GM12878 (cell line): Measurements from ENCODE around the gene MITF. TPM values are rescaled to one million over a fixed set of nuclear protein-coding genes. Genes with fewer than 3 reads are reported as not detected.

Source experiments
- ATAC-seq: fragments of 200-7000 bp; cut with Tn5 transposase; 3 replicates; pipeline ENCODE4 v1.9.1; 2020; ENCODE audit warnings: mild to moderate bottlenecking, moderate library complexity
- BruUV-seq: library from RNA; stranded (reverse); fragments of 400-500 nt; replicated peaks from 2 replicates; lab custom pipeline; 2021; lab: Mats Ljungman, UMichigan
- CTCF ChIA-PET: fragments of 300-600 bp; sonication (Branson Sonifier 250); formaldehyde crosslinking; extraction: SDS; loops from one replicate; lab custom pipeline; 2021; ENCODE audit warnings: inconsistent platforms; lab: Yijun Ruan, JAX
- POLR2A ChIA-PET: fragments of 350-600 bp; formaldehyde crosslinking; extraction: SDS; loops from one replicate; lab custom pipeline; 2021; ENCODE audit warnings: inconsistent platforms; lab: Charles Lee
- RAD21 ChIA-PET: fragments of 300-600 bp; sonication (Branson Sonifier 250); formaldehyde crosslinking; loops from one replicate; lab custom pipeline; 2023; ENCODE audit warnings: antibody characterized with exemption; ENCODE audit not compliant: unreplicated experiment; lab: Charles Lee
- SMC1A ChIA-PET: fragments of 300-600 bp; sonication (Branson Sonifier 250); formaldehyde crosslinking; loops from one replicate; lab custom pipeline; 2023; ENCODE audit not compliant: unreplicated experiment, uncharacterized antibody; lab: Charles Lee
- DNase-seq: peaks from one replicate; pipeline ENCODE4 v3.0.0-alpha.2; 2011; ENCODE audit warnings: low read depth, low spot score
- FAIRE-seq: peaks from 3 replicates; lab custom pipeline; 2011; peaks lifted over from hg19 to GRCh38; lab: Jason Lieb, UNC
- H2AFZ ChIP-seq: 2 replicates; pipeline ENCODE4 v1.6.0; 2011; ENCODE audit warnings: low read depth, low read length, control low read depth; ENCODE audit not compliant: control insufficient read depth
- H3K27ac ChIP-seq: 2 replicates; pipeline ENCODE4 v1.5.1; 2011; ENCODE audit warnings: control low read depth; ENCODE audit not compliant: control insufficient read depth, insufficient read depth
- H3K27me3 ChIP-seq, 2 experiments: replicated peaks in 1 of 2; 2 replicates each; pipeline versions ENCODE4 v1.6.0 to v1.6.1; 2011; ENCODE audit warnings: low read length in 1 of 2; ENCODE audit not compliant: control insufficient read depth in 2 of 2, insufficient read depth in 2 of 2
- H3K36me3 ChIP-seq, 2 experiments: 2 replicates each; pipeline ENCODE4 v1.5.1; 2011; ENCODE audit warnings: low read length in 1 of 2; ENCODE audit not compliant: control insufficient read depth in 2 of 2, insufficient read depth in 2 of 2
- H3K4me1 ChIP-seq: 2 replicates; pipeline ENCODE4 v1.6.1; 2011; ENCODE audit warnings: mild to moderate bottlenecking, low read length, moderate library complexity, mixed read lengths; ENCODE audit not compliant: control insufficient read depth, insufficient read depth
- H3K4me2 ChIP-seq: 2 replicates; pipeline ENCODE4 v1.6.0; 2011; ENCODE audit warnings: control low read depth; ENCODE audit not compliant: control insufficient read depth, insufficient read depth
- H3K4me3 ChIP-seq: fragments of 200-600 bp; sonication (generic); 2 replicates; pipeline ENCODE4 v1.5.1; 2016
- H3K79me2 ChIP-seq: 2 replicates; pipeline ENCODE4 v1.6.0; 2011; ENCODE audit warnings: low read length; ENCODE audit not compliant: control insufficient read depth, insufficient read depth
- H3K9ac ChIP-seq: 2 replicates; pipeline ENCODE4 v1.8.0; 2011; ENCODE audit warnings: low read length, control low read depth, mixed read lengths; ENCODE audit not compliant: control insufficient read depth, insufficient read depth
- H3K9me3 ChIP-seq: replicated peaks from 3 replicates; pipeline ENCODE4 v1.5.1; 2011; ENCODE audit warnings: mild to moderate bottlenecking, low read length; ENCODE audit not compliant: control insufficient read depth, insufficient read depth
- H4K20me1 ChIP-seq: 2 replicates; pipeline ENCODE4 v1.6.0; 2011; ENCODE audit not compliant: control insufficient read depth, insufficient read depth
- BRCA1 ChIP-seq: IDR thresholded peaks from 2 replicates; pipeline ENCODE4 v1.6.1; 2011; ENCODE audit warnings: low read depth, low read length, improper control_type of control experiment
- CBX5 ChIP-seq: sonication (generic); IDR thresholded peaks from 2 replicates; pipeline ENCODE4 v1.6.1; 2016; ENCODE audit warnings: low read depth, moderate library complexity, mild to moderate bottlenecking, inconsistent platforms
- EP300 ChIP-seq, 2 experiments: fragments of 150-350 bp in 1 of 2; IDR thresholded peaks; 2 replicates each; pipeline ENCODE4 v1.6.1; 2011 to 2012; ENCODE audit warnings: low read depth in 2 of 2, low read length in 2 of 2, borderline replicate concordance in 1 of 2, improper control_type of control experiment in 1 of 2, inconsistent platforms in 1 of 2; ENCODE audit not compliant: control insufficient read depth in 1 of 2
- ETV6 ChIP-seq, 2 experiments: fragments of 450-650 bp in 1 of 2; IDR thresholded peaks in 1 of 2; conservative IDR thresholded peaks in 1 of 2; 2 replicates each; pipeline ENCODE4 v1.6.1; 2014; ENCODE audit warnings: antibody characterized with exemption in 1 of 2, borderline replicate concordance in 1 of 2, low read depth in 1 of 2, mild to moderate bottlenecking in 1 of 2, moderate library complexity in 1 of 2
- MXI1 ChIP-seq: fragments of 150-350 bp; IDR thresholded peaks from 2 replicates; pipeline ENCODE4 v1.6.1; 2011; ENCODE audit warnings: low read depth, mild to moderate bottlenecking, inconsistent platforms, low read length, improper control_type of control experiment
- PAX5 ChIP-seq: IDR thresholded peaks from 2 replicates; pipeline ENCODE4 v1.6.1; 2011; ENCODE audit warnings: low read depth, low read length, borderline replicate concordance
- SREBF2 ChIP-seq: IDR thresholded peaks from 2 replicates; pipeline ENCODE4 v1.6.1; 2012; ENCODE audit warnings: mild to moderate bottlenecking, low read length
- TCF7 ChIP-seq: IDR thresholded peaks from 2 replicates; pipeline ENCODE4 v1.6.1; 2014; ENCODE audit warnings: antibody characterized with exemption, borderline replicate concordance
- ZNF622 ChIP-seq: fragments of 450-650 bp; IDR thresholded peaks from 2 replicates; pipeline ENCODE4 v1.6.1; 2017; ENCODE audit warnings: mild to moderate bottlenecking, inconsistent platforms
- WGBS: methylation state at CpG from one replicate; pipeline ENCODE4 v1.1.6; 2016; ENCODE audit warnings: low lambda C conversion rate; ENCODE audit not compliant: insufficient replicate concordance, insufficient coverage; ENCODE audit errors: missing lambda C conversion rate; 5-methylcytosine and 5-hydroxymethylcytosine counted together
- in situ Hi-C: fragments of 300-500 bp; cut with MboI; formaldehyde crosslinking; loops from 9 replicates; pipeline ENCODE4 v1.14.3; 2018; ENCODE audit warnings: mixed read lengths
- intact Hi-C: fragments of 100-400 bp; cut with micrococcal nuclease; formaldehyde crosslinking; loops from one replicate; pipeline ENCODE4 v1.14.2; 2022; ENCODE audit not compliant: unreplicated experiment
- polyA plus RNA-seq, 11 experiments: library from polyadenylated mRNA; depleted of rRNA in 4 of 11; unstranded in 6 of 11; stranded (reverse) in 5 of 11; fragments of >200 nt; fragmentation: Nextera tagmentation in 4 of 11; fragmentation: Illumina TruSeq in 1 of 11; extraction: Ambion mirVana in 4 of 11; extraction: Trizol in 1 of 11; gene quantifications; 1 replicate in 1 of 11; 2 replicates in 10 of 11; pipeline versions ENCODE4 v1.2.1 to v1.2.3, GENCODE V29; 2011 to 2016; ENCODE audit warnings: inconsistent platforms in 2 of 11, missing spikeins in 2 of 11, low read depth in 1 of 11
- total RNA-seq, 4 experiments: library from RNA; depleted of rRNA in 3 of 4; stranded (reverse); fragments of >200 nt in 3 of 4; fragmentation: Illumina TruSeq in 1 of 4; extraction: Trizol in 1 of 4; gene quantifications; 2 replicates each; pipeline versions ENCODE4 v1.2.1 to v1.2.3, GENCODE V29; 2013 to 2021
- TF ChIP-seq, protein P1 (sequence below): fragments of 450-650 bp; IDR thresholded peaks from 2 replicates; pipeline ENCODE4 v1.6.1; 2017; ENCODE audit warnings: low read depth, mild to moderate bottlenecking, moderate library complexity

MITF gene
- total and polyA plus RNA-seq, 10 of the 15 experiments (the other 5 are each of a cell fraction or from before 2014, with no cell fraction given) = under 0.01 to 0.90 (median 0.06) TPM; not detected in 3

- Histone ChIP-seq H3K27ac (no peak overlapping the region), H3K79me2 (no peaks in the 10 kb centered on the region), H3K9ac (no peak overlapping the region), H3K36me3 (no peaks in the 10 kb centered on the region), H4K20me1 (no peaks in the 10 kb centered on the region), H3K4me3 (no peak overlapping the region), H3K4me1 (no peaks in the 10 kb centered on the region), H3K27me3 (no peaks in the 10 kb centered on the region; a peak in 1 of 4 replicates), H3K9me3 (no peaks in the 10 kb centered on the region), H2AFZ (no peak overlapping the region), H3K4me2 (no peak overlapping the region)
- ChIA-PET RAD21 (no interaction called here), CTCF (no interaction called here), SMC1A (no interaction called here), POLR2A (no interaction called here)
- in situ Hi-C loops = no loop called here
- intact Hi-C loops = no loop called here
- no TSS peak for BruUV-seq
- no peak for TF ChIP-seq ZNF622
- TF ChIP-seq, protein P1, sequence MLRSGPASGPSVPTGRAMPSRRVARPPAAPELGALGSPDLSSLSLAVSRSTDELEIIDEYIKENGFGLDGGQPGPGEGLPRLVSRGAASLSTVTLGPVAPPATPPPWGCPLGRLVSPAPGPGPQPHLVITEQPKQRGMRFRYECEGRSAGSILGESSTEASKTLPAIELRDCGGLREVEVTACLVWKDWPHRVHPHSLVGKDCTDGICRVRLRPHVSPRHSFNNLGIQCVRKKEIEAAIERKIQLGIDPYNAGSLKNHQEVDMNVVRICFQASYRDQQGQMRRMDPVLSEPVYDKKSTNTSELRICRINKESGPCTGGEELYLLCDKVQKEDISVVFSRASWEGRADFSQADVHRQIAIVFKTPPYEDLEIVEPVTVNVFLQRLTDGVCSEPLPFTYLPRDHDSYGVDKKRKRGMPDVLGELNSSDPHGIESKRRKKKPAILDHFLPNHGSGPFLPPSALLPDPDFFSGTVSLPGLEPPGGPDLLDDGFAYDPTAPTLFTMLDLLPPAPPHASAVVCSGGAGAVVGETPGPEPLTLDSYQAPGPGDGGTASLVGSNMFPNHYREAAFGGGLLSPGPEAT = no peak
- TF ChIP-seq EP300 (IDR thresholded peaks at IDR 0.05; ENCODE audit: borderline replicate concordance in 1 of 2, control insufficient read depth in 1 of 2, low read depth in 2 of 2, low read length in 2 of 2) = no peak
- no peak for TF ChIP-seq SREBF2
- no peak for TF ChIP-seq PAX5
- no peak for TF ChIP-seq MXI1
- no peak for TF ChIP-seq BRCA1
- TF ChIP-seq ETV6 (conservative IDR thresholded peaks at IDR 0.05 in 1 of 2, IDR thresholded peaks at IDR 0.05 in 1 of 2; ENCODE audit: borderline replicate concordance in 1 of 2, low read depth in 1 of 2) = no peak
- TF ChIP-seq TCF7 = no peak
- TF ChIP-seq CBX5 = no peak
- 89% methylated on average over 2 of the region's 2 CpGs for WGBS
- ATAC-seq = no peak
- no peak for DNase-seq
- FAIRE-seq = no peak
Observed at GRCh38 chr3:69976021-69976420, 236.8 kb downstream of the MITF start.
